NCI-H187 (cell line): ENCODE results near the gene ELMOD1.

ENCODE experiments used
- DNase-seq, 2 experiments: peaks; one replicate each; lab custom pipeline; 2025; lab: John Stamatoyannopoulos, UW

Gene ELMOD1

GRCh38 chr11:107583629-107584195 lies 7.2 kb upstream of the ELMOD1 start:
- DNase-seq: no peak

- DNase-seq: no peak
These were observed 3.5 kb upstream of the ELMOD1 start for GRCh38 chr11:107587306-107587979.

- no peak for DNase-seq
These were observed 657 bp downstream of the ELMOD1 start for GRCh38 chr11:107591378-107592230.

- no peak for DNase-seq
These were observed 1.3 kb downstream of the ELMOD1 start for GRCh38 chr11:107592231-107592590.

- DNase-seq: no peak
These were observed 1.9 kb downstream of the ELMOD1 start for GRCh38 chr11:107592813-107593212.

GRCh38 chr11:107593951-107594350 lies 3.0 kb downstream of the ELMOD1 start:
- no peak for DNase-seq

GRCh38 chr11:107594736-107595135 lies 3.8 kb downstream of the ELMOD1 start:
- DNase-seq: no peak

- no peak for DNase-seq
These were observed 7.5 kb downstream of the ELMOD1 start for GRCh38 chr11:107598225-107599139.

GRCh38 chr11:107605061-107606006 lies 14.4 kb downstream of the ELMOD1 start:
- no peak for DNase-seq

GRCh38 chr11:107606141-107606540 lies 15.2 kb downstream of the ELMOD1 start:
- no peak for DNase-seq

- DNase-seq: no peak
These were observed 17.9 kb downstream of the ELMOD1 start for GRCh38 chr11:107608809-107609208.

GRCh38 chr11:107609400-107610218 lies 18.7 kb downstream of the ELMOD1 start:
- no peak for DNase-seq

GRCh38 chr11:107612445-107612844 lies 21.5 kb downstream of the ELMOD1 start:
- DNase-seq: no peak

GRCh38 chr11:107619926-107620325 lies 29.0 kb downstream of the ELMOD1 start:
- no peak for DNase-seq

GRCh38 chr11:107621081-107621480 lies 30.1 kb downstream of the ELMOD1 start:
- DNase-seq: no peak

GRCh38 chr11:107623183-107623582 lies 32.2 kb downstream of the ELMOD1 start:
- no peak for DNase-seq

GRCh38 chr11:107624983-107625684 lies 34.2 kb downstream of the ELMOD1 start:
- DNase-seq: no peak

- no peak for DNase-seq
These were observed 34.7 kb downstream of the ELMOD1 start for GRCh38 chr11:107625685-107625989.

- DNase-seq: no peak
These were observed 40.1 kb downstream of the ELMOD1 start for GRCh38 chr11:107631043-107631442.

- DNase-seq: no peak
These were observed 41.0 kb downstream of the ELMOD1 start for GRCh38 chr11:107631931-107632330.
